Measurements from ENCODE around the gene SLC4A11. TPM values are rescaled to one million over a fixed set of nuclear protein-coding genes. Genes with fewer than 3 reads are reported as not detected.
"Not testable (repeated sequence)": the region's sequence is repeated elsewhere in the genome, so short reads cannot be mapped to it uniquely, and the experiment has no call there.

Gene SLC4A11
- polyA plus RNA-seq, 2 of the 4 experiments (the other 2 are of a cell fraction): 2.0 to 10.7 TPM

GRCh38 chr20:3221398-3222226 lies 17.4 kb downstream of the SLC4A11 start:
- FAIRE-seq: no peak
- CTCF ChIA-PET: interaction anchor here (0.8 to 10.7 kb wide), 9 partner anchors 12 to 168 kb away, joined by 3 to 105 read pairs (median 3); partner anchors contain the start of genes ITPA and SLC4A11
- Histone ChIP-seq H3K9me3 (no peaks in the 10 kb centered on the region), H3K4me2 (peak overlapping the region; percentile 53), H3K4me3 (no peak overlapping the region), H3K27ac (peak overlapping the region; percentile 62 to 76), H3K4me1 (peaks cover 56% of the 10 kb centered on the region)
- TF ChIP-seq HDAC2 (IDR thresholded peaks at IDR 0.05): no peak
- TF ChIP-seq RAD21 (conservative IDR thresholded peaks at IDR 0.05 in 1 of 2, IDR thresholded peaks at IDR 0.05 in 1 of 2): no peak
- no peak for TF ChIP-seq MYC (IDR thresholded peaks at IDR 0.05; ENCODE audit: borderline replicate concordance, low read length)
- no peak for TF ChIP-seq ZNF302 (CRISPR knock-in tag; IDR thresholded peaks at IDR 0.05)
- no peak for TF ChIP-seq ZSCAN20 (CRISPR knock-in tag; IDR thresholded peaks at IDR 0.05)
- TF ChIP-seq FOSL2 (IDR thresholded peaks at IDR 0.05): no peak
- no peak for TF ChIP-seq FOSL2 (CRISPR knock-in tag; IDR thresholded peaks at IDR 0.05)
- no peak for TF ChIP-seq FOXS1 (CRISPR knock-in tag; IDR thresholded peaks at IDR 0.05)
- no peak for TF ChIP-seq EP300 (IDR thresholded peaks at IDR 0.05)
- no peak for TF ChIP-seq NR3C1 (IDR thresholded peaks at IDR 0.05)
- TF ChIP-seq, protein P1, sequence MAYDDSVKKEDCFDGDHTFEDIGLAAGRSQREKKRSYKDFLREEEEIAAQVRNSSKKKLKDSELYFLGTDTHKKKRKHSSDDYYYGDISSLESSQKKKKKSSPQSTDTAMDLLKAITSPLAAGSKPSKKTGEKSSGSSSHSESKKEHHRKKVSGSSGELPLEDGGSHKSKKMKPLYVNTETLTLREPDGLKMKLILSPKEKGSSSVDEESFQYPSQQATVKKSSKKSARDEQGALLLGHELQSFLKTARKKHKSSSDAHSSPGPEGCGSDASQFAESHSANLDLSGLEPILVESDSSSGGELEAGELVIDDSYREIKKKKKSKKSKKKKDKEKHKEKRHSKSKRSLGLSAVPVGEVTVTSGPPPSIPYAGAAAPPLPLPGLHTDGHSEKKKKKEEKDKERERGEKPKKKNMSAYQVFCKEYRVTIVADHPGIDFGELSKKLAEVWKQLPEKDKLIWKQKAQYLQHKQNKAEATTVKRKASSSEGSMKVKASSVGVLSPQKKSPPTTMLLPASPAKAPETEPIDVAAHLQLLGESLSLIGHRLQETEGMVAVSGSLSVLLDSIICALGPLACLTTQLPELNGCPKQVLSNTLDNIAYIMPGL (CRISPR knock-in tag; IDR thresholded peaks at IDR 0.05; ENCODE audit: borderline replicate concordance): no peak
- no peak for TF ChIP-seq CEBPB (IDR thresholded peaks at IDR 0.05)
- TF ChIP-seq, protein P2, sequence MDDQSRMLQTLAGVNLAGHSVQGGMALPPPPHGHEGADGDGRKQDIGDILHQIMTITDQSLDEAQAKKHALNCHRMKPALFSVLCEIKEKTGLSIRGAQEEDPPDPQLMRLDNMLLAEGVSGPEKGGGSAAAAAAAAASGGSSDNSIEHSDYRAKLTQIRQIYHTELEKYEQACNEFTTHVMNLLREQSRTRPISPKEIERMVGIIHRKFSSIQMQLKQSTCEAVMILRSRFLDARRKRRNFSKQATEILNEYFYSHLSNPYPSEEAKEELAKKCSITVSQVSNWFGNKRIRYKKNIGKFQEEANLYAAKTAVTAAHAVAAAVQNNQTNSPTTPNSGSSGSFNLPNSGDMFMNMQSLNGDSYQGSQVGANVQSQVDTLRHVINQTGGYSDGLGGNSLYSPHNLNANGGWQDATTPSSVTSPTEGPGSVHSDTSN (IDR thresholded peaks at IDR 0.05): no peak
- TF ChIP-seq HOXA7 (CRISPR knock-in tag; IDR thresholded peaks at IDR 0.05): no peak
- TF ChIP-seq PHF8 (IDR thresholded peaks at IDR 0.05; ENCODE audit: borderline replicate concordance, low read depth): no peak
- DNase-seq (ENCODE audit: low read depth in 1 of 2, low spot score in 1 of 2): no peak
- whole genome bisulfite sequencing (ENCODE audit: missing lambda C conversion rate): 69% methylated on average over 18 of the region's 18 CpGs
- peak in 1 of 2 experiments; percentile 39; a peak in 3 of 6 replicates for ATAC-seq
- POLR2A ChIA-PET: interaction anchor here (1.8 kb wide), 1 partner anchor 9 kb away, joined by 4 read pairs; no protein-coding TSS in a partner anchor

- ChIA-PET POLR2A (no interaction called here), CTCF (interaction anchor here (0.6 to 10.7 kb wide), 44 partner anchors 9 to 307 kb away, joined by 3 to 105 read pairs (median 4); partner anchors contain the start of genes ITPA and SLC4A11)
- H3K4me3 ChIP-seq: no peak overlapping the region
- no peaks in the 10 kb centered on the region for H3K9me3 ChIP-seq
- ATAC-seq (peak; percentile 84 to 89), FAIRE-seq (no peak), DNase-seq (ENCODE audit: low read depth in 1 of 2, low spot score in 1 of 2) (peak; percentile 63 to 89)
- H3K4me2 ChIP-seq: peak overlapping the region; percentile 30
- peaks cover 36% of the 10 kb centered on the region for H3K4me1 ChIP-seq
- WGBS (ENCODE audit: missing lambda C conversion rate): 25% methylated on average over 26 of the region's 30 CpGs
- TF ChIP-seq SMC3 (IDR thresholded peaks at IDR 0.05): peak; percentile 94
- TF ChIP-seq RAD21 (conservative IDR thresholded peaks at IDR 0.05 in 1 of 2, IDR thresholded peaks at IDR 0.05 in 1 of 2): peak; percentile 76 to 84
- no peak for TF ChIP-seq SREBF2 (IDR thresholded peaks at IDR 0.05)
- 0 out of 2 replicates have a peak, but pooled peaks have one; percentile 52 for TF ChIP-seq TP53 (CRISPR knock-in tag; IDR thresholded peaks at IDR 0.05)
- TF ChIP-seq BHLHE40 (IDR thresholded peaks at IDR 0.05; ENCODE audit: low read depth, low read length): no peak
- TF ChIP-seq, protein P2 (IDR thresholded peaks at IDR 0.05): no peak
- no peak for TF ChIP-seq CHD2 (IDR thresholded peaks at IDR 0.05; ENCODE audit: low read length, partially characterized antibody)
- TF ChIP-seq, protein P3, sequence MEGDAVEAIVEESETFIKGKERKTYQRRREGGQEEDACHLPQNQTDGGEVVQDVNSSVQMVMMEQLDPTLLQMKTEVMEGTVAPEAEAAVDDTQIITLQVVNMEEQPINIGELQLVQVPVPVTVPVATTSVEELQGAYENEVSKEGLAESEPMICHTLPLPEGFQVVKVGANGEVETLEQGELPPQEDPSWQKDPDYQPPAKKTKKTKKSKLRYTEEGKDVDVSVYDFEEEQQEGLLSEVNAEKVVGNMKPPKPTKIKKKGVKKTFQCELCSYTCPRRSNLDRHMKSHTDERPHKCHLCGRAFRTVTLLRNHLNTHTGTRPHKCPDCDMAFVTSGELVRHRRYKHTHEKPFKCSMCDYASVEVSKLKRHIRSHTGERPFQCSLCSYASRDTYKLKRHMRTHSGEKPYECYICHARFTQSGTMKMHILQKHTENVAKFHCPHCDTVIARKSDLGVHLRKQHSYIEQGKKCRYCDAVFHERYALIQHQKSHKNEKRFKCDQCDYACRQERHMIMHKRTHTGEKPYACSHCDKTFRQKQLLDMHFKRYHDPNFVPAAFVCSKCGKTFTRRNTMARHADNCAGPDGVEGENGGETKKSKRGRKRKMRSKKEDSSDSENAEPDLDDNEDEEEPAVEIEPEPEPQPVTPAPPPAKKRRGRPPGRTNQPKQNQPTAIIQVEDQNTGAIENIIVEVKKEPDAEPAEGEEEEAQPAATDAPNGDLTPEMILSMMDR (IDR thresholded peaks at IDR 0.05): peak; percentile 90
- no peak for TF ChIP-seq RFX5 (IDR thresholded peaks at IDR 0.05)
- no peak for TF ChIP-seq HDAC2 (IDR thresholded peaks at IDR 0.05)
- peak overlapping the region; percentile 34 to 49; a peak in 4 of 6 replicates for H3K27ac ChIP-seq
Observed at GRCh38 chr20:3218307-3218988, 20.5 kb downstream of the SLC4A11 start.

DNA sequence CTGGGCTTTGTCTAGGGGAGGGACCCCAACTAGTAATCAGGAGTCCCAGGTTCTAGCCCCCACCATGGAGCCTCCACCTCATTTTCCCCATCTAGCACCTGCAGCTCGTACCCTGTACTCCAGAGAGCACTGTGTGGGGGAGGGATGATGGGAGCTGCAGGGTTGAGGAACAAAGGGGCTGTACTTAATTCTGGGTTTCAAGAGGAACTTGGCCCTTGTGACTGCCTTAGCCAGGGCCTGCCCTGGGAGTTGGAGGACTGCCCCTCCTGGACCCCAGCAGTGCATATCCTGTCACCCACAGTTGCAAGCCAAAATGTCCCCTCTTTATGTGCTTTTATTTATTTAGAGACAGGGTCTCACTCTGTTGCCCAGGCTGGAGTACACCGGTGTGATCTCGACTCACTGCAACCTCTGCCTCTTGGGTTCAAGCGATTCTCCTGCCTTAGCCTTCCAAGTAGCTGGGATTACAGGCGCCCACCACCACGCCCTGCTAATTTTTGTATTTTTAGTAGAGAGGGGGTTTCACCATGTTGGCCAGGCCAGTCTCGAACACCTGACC lies 23.6 kb downstream of the SLC4A11 start:
- H3K9me3 ChIP-seq; H3K27ac ChIP-seq; H3K4me3 ChIP-seq; DNase-seq (ENCODE audit: low read depth in 1 of 2, low spot score in 1 of 2); H3K4me2 ChIP-seq; FAIRE-seq; POLR2A ChIA-PET; ATAC-seq: not testable (repeated sequence)
- CTCF ChIA-PET: interaction anchor here (1.6 to 10.7 kb wide), 4 partner anchors 8 to 98 kb away, joined by 3 to 105 read pairs (median 36); no protein-coding TSS in a partner anchor
- peaks cover 16% of the 10 kb centered on the region for H3K4me1 ChIP-seq
- WGBS (ENCODE audit: missing lambda C conversion rate): 92% methylated on average over 7 of the region's 7 CpGs
